ENCODE data around the gene NHS.
A peak's percentile ranks its signal among the peaks of the same experiment; 100 is the strongest.

- TF ChIP-seq POLR2A (IDR thresholded peaks at IDR 0.05) (no peak), CTCF (IDR thresholded peaks at IDR 0.05) (peak in 5 of 6 experiments; percentile 25 to 70 (median 63))
These were observed 216.1 kb downstream of the NHS start for GRCh38 chrX:17590892-17591740.

Measured in thyroid gland (tissue), 4 donors.